ENCODE results near the gene DAPK2. TPM values are rescaled to one million over a fixed set of nuclear protein-coding genes. Genes with fewer than 3 reads are reported as not detected.

DAPK2 gene
- total and polyA plus RNA-seq, 3 experiments from 2014 or later: 2.2 to 5.5 (median 4.4) TPM

DNA sequence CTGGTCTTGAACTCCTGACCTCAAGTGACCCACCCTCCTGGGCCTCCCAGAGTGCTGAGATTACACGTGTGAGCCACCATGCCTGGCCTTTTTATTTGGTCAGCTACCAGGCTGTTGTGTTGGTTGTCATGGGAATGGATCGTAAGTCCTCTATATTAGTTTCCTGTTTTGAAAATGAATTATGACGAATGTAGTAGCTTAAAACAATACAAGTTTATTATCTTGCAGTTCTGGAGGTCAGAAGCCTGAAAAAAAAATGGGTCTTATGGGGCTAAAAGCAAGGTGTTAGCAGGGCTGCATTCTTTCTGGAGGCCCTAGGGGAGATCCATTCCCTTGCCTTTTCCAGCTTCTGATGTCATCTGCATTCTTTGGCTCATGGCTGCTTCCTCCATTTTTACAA lies 187.4 kb downstream of the DAPK2 start:
- peak overlapping the region in 7 of 8 donors; percentile 36 to 93 (median 68) for H3K27ac Mint-ChIP-seq
- Histone ChIP-seq H3K4me1 (ENCODE audit: insufficient read depth, low read length) (peaks cover 33% of the 10 kb centered on the region), H3K27ac (ENCODE audit: low read depth, low read length) (no peak overlapping the region), H3K27me3 (ENCODE audit: insufficient read depth, low read length, poor library complexity, severe bottlenecking) (no peaks in the 10 kb centered on the region), H3K4me3 (ENCODE audit: low read length) (no peak overlapping the region), H3K9me3 (ENCODE audit: low read length) (no peaks in the 10 kb centered on the region), H3K36me3 (ENCODE audit: insufficient read depth, low read length) (no peaks in the 10 kb centered on the region)
- ChIA-PET CTCF (interaction anchor here (1.2 kb wide), 1 partner anchor 12 kb away, joined by 3 read pairs; no protein-coding TSS in a partner anchor), POLR2A (interaction anchor here (1.3 kb wide), 1 partner anchor 16 kb away, joined by 9 read pairs; no protein-coding TSS in a partner anchor)
- no peaks in the 10 kb centered on the region for H3K27me3 Mint-ChIP-seq
- H3K4me3 Mint-ChIP-seq: no peak overlapping the region
- peaks cover 16 to 34% (median 28%) of the 10 kb centered on the region in 3 donors for H3K4me1 Mint-ChIP-seq
- H3K9me3 Mint-ChIP-seq: no peaks in the 10 kb centered on the region
- peak in 1 of 5 donors; percentile 23 for DNase-seq
- H3K36me3 Mint-ChIP-seq: no peaks in the 10 kb centered on the region

DNA sequence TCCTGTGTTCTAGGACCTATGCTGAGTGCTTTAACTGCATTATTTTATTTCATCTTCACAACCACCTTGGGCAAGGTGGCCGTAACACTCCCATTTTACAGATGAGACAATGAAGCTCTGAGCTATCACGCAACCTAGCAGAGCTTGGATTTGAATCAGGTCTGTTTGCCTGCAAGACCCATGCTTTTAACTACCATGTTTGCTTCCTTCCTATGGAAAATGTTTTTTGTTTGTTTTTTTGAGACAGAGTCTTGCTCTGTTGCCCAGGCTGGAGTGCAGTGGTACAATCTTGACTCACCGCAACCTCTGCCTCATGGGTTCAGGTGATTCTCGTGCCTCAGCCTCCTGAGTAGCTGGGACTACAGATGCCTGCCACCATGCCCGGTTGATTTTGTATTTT lies 187.8 kb downstream of the DAPK2 start:
- DNase-seq: no peak
- CTCF ChIA-PET: interaction anchor here (1.2 kb wide), 1 partner anchor 12 kb away, joined by 3 read pairs; no protein-coding TSS in a partner anchor
- H3K27me3 Mint-ChIP-seq: no peaks in the 10 kb centered on the region
- H3K9me3 Mint-ChIP-seq: no peaks in the 10 kb centered on the region
- H3K9me3 ChIP-seq (ENCODE audit: low read length): no peaks in the 10 kb centered on the region
- H3K36me3 Mint-ChIP-seq: no peaks in the 10 kb centered on the region
- no peaks in the 10 kb centered on the region for H3K27me3 ChIP-seq (ENCODE audit: insufficient read depth, low read length, poor library complexity, severe bottlenecking)
- POLR2A ChIA-PET: interaction anchor here (1.3 kb wide), 1 partner anchor 16 kb away, joined by 9 read pairs; no protein-coding TSS in a partner anchor
- H3K27ac Mint-ChIP-seq: peak overlapping the region in 7 of 8 donors; percentile 36 to 95 (median 68)
- H3K4me3 Mint-ChIP-seq: no peak overlapping the region
- H3K4me1 ChIP-seq (ENCODE audit: insufficient read depth, low read length): peaks cover 33% of the 10 kb centered on the region
- H3K36me3 ChIP-seq (ENCODE audit: insufficient read depth, low read length): no peaks in the 10 kb centered on the region
- no peak overlapping the region for H3K4me3 ChIP-seq (ENCODE audit: low read length)
- peaks cover 16 to 34% (median 28%) of the 10 kb centered on the region in 3 donors for H3K4me1 Mint-ChIP-seq
- no peak overlapping the region for H3K27ac ChIP-seq (ENCODE audit: low read depth, low read length)

DNA sequence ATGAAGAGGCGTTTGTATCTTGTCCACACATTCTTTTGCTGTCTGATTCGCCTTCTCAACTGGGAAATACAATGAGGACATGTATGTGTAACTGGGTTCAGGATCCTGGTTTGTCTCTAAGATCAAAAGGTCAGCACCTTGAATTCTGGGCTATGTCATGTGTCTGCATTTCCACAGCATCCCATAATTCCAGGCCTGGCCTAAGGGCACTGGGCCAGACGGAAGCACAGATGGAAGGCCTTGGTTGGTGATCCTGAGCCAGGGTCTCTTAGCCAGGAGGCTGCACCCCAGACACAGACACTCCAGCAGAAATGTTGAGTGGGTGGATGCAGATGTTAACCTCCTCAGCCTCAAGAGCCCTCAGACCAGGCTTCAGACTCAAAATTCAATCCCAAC lies 188.8 kb downstream of the DAPK2 start:
- POLR2A ChIA-PET: no interaction called here
- Histone ChIP-seq H3K27ac (ENCODE audit: low read depth, low read length) (no peak overlapping the region), H3K36me3 (ENCODE audit: insufficient read depth, low read length) (no peaks in the 10 kb centered on the region), H3K4me1 (ENCODE audit: insufficient read depth, low read length) (peaks cover 33% of the 10 kb centered on the region), H3K9me3 (ENCODE audit: low read length) (no peaks in the 10 kb centered on the region), H3K27me3 (ENCODE audit: insufficient read depth, low read length, poor library complexity, severe bottlenecking) (no peaks in the 10 kb centered on the region), H3K4me3 (ENCODE audit: low read length) (no peak overlapping the region)
- H3K4me3 Mint-ChIP-seq: no peak overlapping the region
- H3K27me3 Mint-ChIP-seq: no peaks in the 10 kb centered on the region
- no peaks in the 10 kb centered on the region for H3K36me3 Mint-ChIP-seq
- no peaks in the 10 kb centered on the region for H3K9me3 Mint-ChIP-seq
- DNase-seq: no peak
- H3K27ac Mint-ChIP-seq: peak overlapping the region in 3 of 8 donors; percentile 11 to 38 (median 33)
- peaks cover 16 to 34% (median 28%) of the 10 kb centered on the region in 3 donors for H3K4me1 Mint-ChIP-seq
- CTCF ChIA-PET: no interaction called here

Other genes with a start within 250 kb of the DAPK2 start
- gene HERC1, start 212.5 kb downstream of the DAPK2 start, total RNA-seq: 10 to 100 TPM; 47.7 to 60.8 TPM
- 32.8 TPM for gene HERC1, start 212.5 kb downstream of the DAPK2 start, polyA plus RNA-seq
- gene CIAO2A, start 47.4 kb upstream of the DAPK2 start, total RNA-seq: 10 to 100 TPM; 68.0 to 68.7 TPM
- gene CIAO2A, start 47.4 kb upstream of the DAPK2 start, polyA plus RNA-seq: 78.1 TPM
- 10 to 100 TPM; 90.1 to 93.6 TPM for gene SNX1, start 49.5 kb upstream of the DAPK2 start, total RNA-seq
- gene SNX1, start 49.5 kb upstream of the DAPK2 start, polyA plus RNA-seq: 63.4 TPM
- gene SNX22, start 105.2 kb upstream of the DAPK2 start, total RNA-seq: under 1 TPM; 0.40 to 0.61 TPM
- 0.90 TPM for gene SNX22, start 105.2 kb upstream of the DAPK2 start, polyA plus RNA-seq
- gene PPIB, start 116.5 kb upstream of the DAPK2 start, total RNA-seq: 100 to 1,000 TPM; 384 to 385 TPM
- gene PPIB, start 116.5 kb upstream of the DAPK2 start, polyA plus RNA-seq: 715 TPM

Data from CD8-positive, alpha-beta memory T cell (primary cell).